Measurements from ENCODE around the gene CIITA. TPM values are rescaled to one million over a fixed set of nuclear protein-coding genes. Genes with fewer than 3 reads are reported as not detected.

Gene CIITA
- total and polyA plus RNA-seq, 10 of the 15 experiments (the other 5 are each of a cell fraction or from before 2014, with no cell fraction given): 11.5 to 145 (median 49.7) TPM

DNA sequence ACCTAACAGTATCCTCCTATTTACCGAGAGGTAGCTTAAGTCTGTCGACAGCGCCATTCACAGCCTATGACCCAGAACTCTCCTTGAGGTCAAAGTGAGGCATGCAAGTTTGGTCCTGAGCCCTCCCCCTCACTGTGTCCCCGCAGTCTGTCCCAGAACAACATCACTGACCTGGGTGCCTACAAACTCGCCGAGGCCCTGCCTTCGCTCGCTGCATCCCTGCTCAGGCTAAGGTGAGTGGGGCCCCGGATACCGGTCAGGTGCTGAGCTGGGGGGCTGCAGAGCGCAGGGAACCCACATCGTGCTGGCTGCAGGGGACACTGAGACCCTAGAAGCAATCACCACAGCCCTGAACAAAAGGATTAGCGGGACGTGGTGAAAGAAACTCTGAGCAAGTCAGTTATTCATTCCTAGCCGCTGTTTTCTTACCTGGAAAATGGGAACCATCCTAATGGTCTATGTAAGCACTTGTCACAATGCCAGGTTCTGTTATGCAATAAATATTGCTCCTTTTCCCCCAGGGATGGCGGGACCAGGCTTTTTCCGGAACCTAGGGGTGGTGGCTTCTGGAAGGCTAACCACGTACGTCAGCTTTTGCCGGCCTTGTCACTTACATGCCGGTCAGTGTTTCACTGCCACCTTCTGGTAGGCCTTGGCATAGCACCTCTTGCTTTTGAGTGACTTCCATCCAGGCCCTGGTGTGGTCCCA is 41.4 kb downstream of the CIITA start (continued):
- TF ChIP-seq BCL3 (IDR thresholded peaks at IDR 0.05; ENCODE audit: borderline replicate concordance, insufficient read depth, low read depth, low read length, poor library complexity, severe bottlenecking) (no peak), PAX8 (IDR thresholded peaks at IDR 0.05) (no peak), KDM1A (IDR thresholded peaks at IDR 0.05; ENCODE audit: borderline replicate concordance) (no peak), TAF1 (IDR thresholded peaks at IDR 0.05; ENCODE audit: borderline replicate concordance, low read depth, low read length) (no peak), YBX1 (IDR thresholded peaks at IDR 0.05) (no peak), YY1 (IDR thresholded peaks at IDR 0.05; ENCODE audit: low read depth, low read length) (peak; percentile 70; the same call in 1 of the 2 replicates), EED (IDR thresholded peaks at IDR 0.05; ENCODE audit: low read depth) (peak; percentile 84), NKRF (conservative IDR thresholded peaks at IDR 0.05) (no peak), CBX3 (IDR thresholded peaks at IDR 0.05; ENCODE audit: borderline replicate concordance, low read depth) (no peak), NR2F1 (conservative IDR thresholded peaks at IDR 0.05) (no peak), EZH2 (IDR thresholded peaks at IDR 0.05; ENCODE audit: borderline replicate concordance, control insufficient read depth, low read depth, low read length) (no peak), WRNIP1 (IDR thresholded peaks at IDR 0.05; ENCODE audit: borderline replicate concordance, low read depth, low read length) (no peak), NFYB (IDR thresholded peaks at IDR 0.05; ENCODE audit: insufficient read depth, low read depth, low read length) (no peak), RELA (IDR thresholded peaks at IDR 0.05; ENCODE audit: borderline replicate concordance, partially characterized antibody) (peak; percentile 35), PAX5 (IDR thresholded peaks at IDR 0.05; ENCODE audit: borderline replicate concordance, low read depth, low read length) (no peak), IRF3 (IDR thresholded peaks at IDR 0.05) (no peak), ZSCAN29 (IDR thresholded peaks at IDR 0.05) (no peak), ETV6 (conservative IDR thresholded peaks at IDR 0.05 in 1 of 2, IDR thresholded peaks at IDR 0.05 in 1 of 2; ENCODE audit: borderline replicate concordance in 1 of 2, low read depth in 1 of 2) (no peak), HDGF (IDR thresholded peaks at IDR 0.05) (no peak; the same call in 1 of the 2 replicates)
- TF ChIP-seq, protein P1, sequence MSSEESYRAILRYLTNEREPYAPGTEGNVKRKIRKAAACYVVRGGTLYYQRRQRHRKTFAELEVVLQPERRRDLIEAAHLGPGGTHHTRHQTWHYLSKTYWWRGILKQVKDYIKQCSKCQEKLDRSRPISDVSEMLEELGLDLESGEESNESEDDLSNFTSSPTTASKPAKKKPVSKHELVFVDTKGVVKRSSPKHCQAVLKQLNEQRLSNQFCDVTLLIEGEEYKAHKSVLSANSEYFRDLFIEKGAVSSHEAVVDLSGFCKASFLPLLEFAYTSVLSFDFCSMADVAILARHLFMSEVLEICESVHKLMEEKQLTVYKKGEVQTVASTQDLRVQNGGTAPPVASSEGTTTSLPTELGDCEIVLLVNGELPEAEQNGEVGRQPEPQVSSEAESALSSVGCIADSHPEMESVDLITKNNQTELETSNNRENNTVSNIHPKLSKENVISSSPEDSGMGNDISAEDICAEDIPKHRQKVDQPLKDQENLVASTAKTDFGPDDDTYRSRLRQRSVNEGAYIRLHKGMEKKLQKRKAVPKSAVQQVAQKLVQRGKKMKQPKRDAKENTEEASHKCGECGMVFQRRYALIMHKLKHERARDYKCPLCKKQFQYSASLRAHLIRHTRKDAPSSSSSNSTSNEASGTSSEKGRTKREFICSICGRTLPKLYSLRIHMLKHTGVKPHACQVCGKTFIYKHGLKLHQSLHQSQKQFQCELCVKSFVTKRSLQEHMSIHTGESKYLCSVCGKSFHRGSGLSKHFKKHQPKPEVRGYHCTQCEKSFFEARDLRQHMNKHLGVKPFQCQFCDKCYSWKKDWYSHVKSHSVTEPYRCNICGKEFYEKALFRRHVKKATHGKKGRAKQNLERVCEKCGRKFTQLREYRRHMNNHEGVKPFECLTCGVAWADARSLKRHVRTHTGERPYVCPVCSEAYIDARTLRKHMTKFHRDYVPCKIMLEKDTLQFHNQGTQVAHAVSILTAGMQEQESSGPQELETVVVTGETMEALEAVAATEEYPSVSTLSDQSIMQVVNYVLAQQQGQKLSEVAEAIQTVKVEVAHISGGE (CRISPR knock-in tag; IDR thresholded peaks at IDR 0.05): no peak
- TF ChIP-seq, protein P2, sequence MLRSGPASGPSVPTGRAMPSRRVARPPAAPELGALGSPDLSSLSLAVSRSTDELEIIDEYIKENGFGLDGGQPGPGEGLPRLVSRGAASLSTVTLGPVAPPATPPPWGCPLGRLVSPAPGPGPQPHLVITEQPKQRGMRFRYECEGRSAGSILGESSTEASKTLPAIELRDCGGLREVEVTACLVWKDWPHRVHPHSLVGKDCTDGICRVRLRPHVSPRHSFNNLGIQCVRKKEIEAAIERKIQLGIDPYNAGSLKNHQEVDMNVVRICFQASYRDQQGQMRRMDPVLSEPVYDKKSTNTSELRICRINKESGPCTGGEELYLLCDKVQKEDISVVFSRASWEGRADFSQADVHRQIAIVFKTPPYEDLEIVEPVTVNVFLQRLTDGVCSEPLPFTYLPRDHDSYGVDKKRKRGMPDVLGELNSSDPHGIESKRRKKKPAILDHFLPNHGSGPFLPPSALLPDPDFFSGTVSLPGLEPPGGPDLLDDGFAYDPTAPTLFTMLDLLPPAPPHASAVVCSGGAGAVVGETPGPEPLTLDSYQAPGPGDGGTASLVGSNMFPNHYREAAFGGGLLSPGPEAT (IDR thresholded peaks at IDR 0.05; ENCODE audit: low read depth): no peak
